GM12878 (cell line): Measurements from ENCODE around the gene STON2. TPM values are rescaled to one million over a fixed set of nuclear protein-coding genes. Genes with fewer than 3 reads are reported as not detected.

Experiments
- ATAC-seq: fragments of 200-7000 bp; cut with Tn5 transposase; 3 replicates; pipeline ENCODE4 v1.9.1; 2020; ENCODE audit warnings: mild to moderate bottlenecking, moderate library complexity
- BruUV-seq: library from RNA; stranded (reverse); fragments of 400-500 nt; replicated peaks from 2 replicates; lab custom pipeline; 2021; lab: Mats Ljungman, UMichigan
- CTCF ChIA-PET: fragments of 300-600 bp; sonication (Branson Sonifier 250); formaldehyde crosslinking; extraction: SDS; loops from one replicate; lab custom pipeline; 2021; ENCODE audit warnings: inconsistent platforms; lab: Yijun Ruan, JAX
- POLR2A ChIA-PET: fragments of 350-600 bp; formaldehyde crosslinking; extraction: SDS; loops from one replicate; lab custom pipeline; 2021; ENCODE audit warnings: inconsistent platforms; lab: Charles Lee
- RAD21 ChIA-PET: fragments of 300-600 bp; sonication (Branson Sonifier 250); formaldehyde crosslinking; loops from one replicate; lab custom pipeline; 2023; ENCODE audit warnings: antibody characterized with exemption; ENCODE audit not compliant: unreplicated experiment; lab: Charles Lee
- SMC1A ChIA-PET: fragments of 300-600 bp; sonication (Branson Sonifier 250); formaldehyde crosslinking; loops from one replicate; lab custom pipeline; 2023; ENCODE audit not compliant: unreplicated experiment, uncharacterized antibody; lab: Charles Lee
- DNase-seq: peaks from one replicate; pipeline ENCODE4 v3.0.0-alpha.2; 2011; ENCODE audit warnings: low read depth, low spot score
- FAIRE-seq: peaks from 3 replicates; lab custom pipeline; 2011; peaks lifted over from hg19 to GRCh38; lab: Jason Lieb, UNC
- H2AFZ ChIP-seq: 2 replicates; pipeline ENCODE4 v1.6.0; 2011; ENCODE audit warnings: low read depth, low read length, control low read depth; ENCODE audit not compliant: control insufficient read depth
- H3K27ac ChIP-seq: 2 replicates; pipeline ENCODE4 v1.5.1; 2011; ENCODE audit warnings: control low read depth; ENCODE audit not compliant: control insufficient read depth, insufficient read depth
- H3K27me3 ChIP-seq, 2 experiments: replicated peaks in 1 of 2; 2 replicates each; pipeline versions ENCODE4 v1.6.0 to v1.6.1; 2011; ENCODE audit warnings: low read length in 1 of 2; ENCODE audit not compliant: control insufficient read depth in 2 of 2, insufficient read depth in 2 of 2
- H3K36me3 ChIP-seq, 2 experiments: 2 replicates each; pipeline ENCODE4 v1.5.1; 2011; ENCODE audit warnings: low read length in 1 of 2; ENCODE audit not compliant: control insufficient read depth in 2 of 2, insufficient read depth in 2 of 2
- H3K4me1 ChIP-seq: 2 replicates; pipeline ENCODE4 v1.6.1; 2011; ENCODE audit warnings: mild to moderate bottlenecking, low read length, moderate library complexity, mixed read lengths; ENCODE audit not compliant: control insufficient read depth, insufficient read depth
- H3K4me2 ChIP-seq: 2 replicates; pipeline ENCODE4 v1.6.0; 2011; ENCODE audit warnings: control low read depth; ENCODE audit not compliant: control insufficient read depth, insufficient read depth
- H3K4me3 ChIP-seq: fragments of 200-600 bp; sonication (generic); 2 replicates; pipeline ENCODE4 v1.5.1; 2016
- H3K79me2 ChIP-seq: 2 replicates; pipeline ENCODE4 v1.6.0; 2011; ENCODE audit warnings: low read length; ENCODE audit not compliant: control insufficient read depth, insufficient read depth
- H3K9ac ChIP-seq: 2 replicates; pipeline ENCODE4 v1.8.0; 2011; ENCODE audit warnings: low read length, control low read depth, mixed read lengths; ENCODE audit not compliant: control insufficient read depth, insufficient read depth
- H3K9me3 ChIP-seq: replicated peaks from 3 replicates; pipeline ENCODE4 v1.5.1; 2011; ENCODE audit warnings: mild to moderate bottlenecking, low read length; ENCODE audit not compliant: control insufficient read depth, insufficient read depth
- H4K20me1 ChIP-seq: 2 replicates; pipeline ENCODE4 v1.6.0; 2011; ENCODE audit not compliant: control insufficient read depth, insufficient read depth
- ATF2 ChIP-seq: IDR thresholded peaks from 2 replicates; pipeline ENCODE4 v1.6.1; 2012; ENCODE audit warnings: low read length, inconsistent platforms
- IRF5 ChIP-seq: fragments of 450-650 bp; IDR thresholded peaks from 2 replicates; pipeline ENCODE4 v1.6.1; 2017; ENCODE audit warnings: borderline replicate concordance
- JUNB ChIP-seq: IDR thresholded peaks from 2 replicates; pipeline ENCODE4 v1.6.1; 2016; ENCODE audit warnings: antibody characterized with exemption, mild to moderate bottlenecking
- MEF2B ChIP-seq: fragments of 450-650 bp; IDR thresholded peaks from 2 replicates; pipeline ENCODE4 v1.6.1; 2018; ENCODE audit warnings: mild to moderate bottlenecking, moderate library complexity; ENCODE audit not compliant: partially characterized antibody, poor library complexity, severe bottlenecking
- MYC ChIP-seq: IDR thresholded peaks from 2 replicates; pipeline ENCODE4 v1.6.1; 2011; ENCODE audit warnings: mild to moderate bottlenecking, low read length, moderate library complexity, inconsistent platforms; ENCODE audit not compliant: insufficient read depth, insufficient replicate concordance, insufficient read length, severe bottlenecking
- POLR2A ChIP-seq: IDR thresholded peaks from 2 replicates; pipeline ENCODE4 v1.6.1; 2011; ENCODE audit warnings: low read depth, mild to moderate bottlenecking, low read length
- POLR2AphosphoS5 ChIP-seq: IDR thresholded peaks from 2 replicates; pipeline ENCODE4 v1.6.1; 2011; ENCODE audit warnings: mild to moderate bottlenecking, low read length, inconsistent platforms
- SREBF2 ChIP-seq: IDR thresholded peaks from 2 replicates; pipeline ENCODE4 v1.6.1; 2012; ENCODE audit warnings: mild to moderate bottlenecking, low read length
- TARDBP ChIP-seq: IDR thresholded peaks from 2 replicates; pipeline ENCODE4 v1.6.1; 2016; ENCODE audit warnings: borderline replicate concordance
- ZNF207 ChIP-seq: fragments of 450-650 bp; IDR thresholded peaks from 2 replicates; pipeline ENCODE4 v1.6.1; 2014; ENCODE audit warnings: antibody characterized with exemption, mild to moderate bottlenecking, borderline replicate concordance
- WGBS: methylation state at CpG from one replicate; pipeline ENCODE4 v1.1.6; 2016; ENCODE audit warnings: low lambda C conversion rate; ENCODE audit not compliant: insufficient replicate concordance, insufficient coverage; ENCODE audit errors: missing lambda C conversion rate; 5-methylcytosine and 5-hydroxymethylcytosine counted together
- in situ Hi-C: fragments of 300-500 bp; cut with MboI; formaldehyde crosslinking; loops from 9 replicates; pipeline ENCODE4 v1.14.3; 2018; ENCODE audit warnings: mixed read lengths
- intact Hi-C: fragments of 100-400 bp; cut with micrococcal nuclease; formaldehyde crosslinking; loops from one replicate; pipeline ENCODE4 v1.14.2; 2022; ENCODE audit not compliant: unreplicated experiment
- polyA plus RNA-seq, 11 experiments: library from polyadenylated mRNA; depleted of rRNA in 4 of 11; unstranded in 6 of 11; stranded (reverse) in 5 of 11; fragments of >200 nt; fragmentation: Nextera tagmentation in 4 of 11; fragmentation: Illumina TruSeq in 1 of 11; extraction: Ambion mirVana in 4 of 11; extraction: Trizol in 1 of 11; gene quantifications; 1 replicate in 1 of 11; 2 replicates in 10 of 11; pipeline versions ENCODE4 v1.2.1 to v1.2.3, GENCODE V29; 2011 to 2016; ENCODE audit warnings: inconsistent platforms in 2 of 11, missing spikeins in 2 of 11, low read depth in 1 of 11
- total RNA-seq, 4 experiments: library from RNA; depleted of rRNA in 3 of 4; stranded (reverse); fragments of >200 nt in 3 of 4; fragmentation: Illumina TruSeq in 1 of 4; extraction: Trizol in 1 of 4; gene quantifications; 2 replicates each; pipeline versions ENCODE4 v1.2.1 to v1.2.3, GENCODE V29; 2013 to 2021

The STON2 gene
- total and polyA plus RNA-seq, 10 of the 15 experiments (the other 5 are each of a cell fraction or from before 2014, with no cell fraction given), result 0.03 to 0.13 (median 0.03) TPM; not detected in 7

DNA sequence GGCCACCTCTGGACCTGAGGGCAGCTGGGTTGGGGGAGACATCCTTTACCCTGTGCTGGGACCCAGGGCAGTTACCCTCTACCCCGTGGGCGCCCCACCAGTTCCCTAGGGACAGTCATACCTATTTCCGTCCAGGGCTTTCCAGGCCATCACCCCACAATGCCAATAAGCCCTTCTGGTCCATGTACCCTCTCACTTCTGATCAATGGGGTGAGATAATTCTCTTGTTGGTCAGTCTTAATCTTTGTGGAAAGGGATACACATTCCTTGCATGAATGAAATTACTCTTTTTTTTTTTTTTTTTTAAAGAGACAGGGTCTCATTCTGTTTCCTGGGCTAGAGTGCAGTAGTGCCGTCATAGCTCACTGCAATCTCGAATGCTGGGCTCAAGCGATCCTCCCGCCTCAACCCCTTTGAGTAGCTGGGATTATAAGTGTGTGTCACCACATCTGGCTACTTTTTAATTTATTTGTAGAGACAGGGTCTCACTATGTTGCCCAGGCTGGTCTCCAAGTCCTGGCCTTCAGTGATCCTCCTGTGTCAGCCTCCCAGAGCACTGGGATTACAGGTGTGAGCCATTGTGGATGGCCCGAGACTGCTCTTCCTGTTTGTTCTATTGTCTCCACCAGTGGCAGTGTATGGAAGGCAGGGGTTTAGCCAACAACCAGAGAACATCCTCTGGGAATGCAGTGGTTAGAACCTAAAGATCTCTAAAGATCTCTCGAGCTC is 46.3 kb upstream of the STON2 start:
- no TSS peak for BruUV-seq
- ChIA-PET POLR2A (no interaction called here), RAD21 (no interaction called here), SMC1A (no interaction called here), CTCF (interaction anchor here (1.0 to 1.1 kb wide), 2 partner anchors 18 to 177 kb away, joined by 3 to 4 read pairs; no protein-coding TSS in a partner anchor)
- no peak for DNase-seq
- 49% methylated on average over 9 of the region's 9 CpGs for WGBS
- no peaks in the 10 kb centered on the region; a peak in 3 of 4 replicates for H3K27me3 ChIP-seq
- TF ChIP-seq IRF5 (no peak), ATF2 (no peak), TARDBP (no peak), SREBF2 (no peak), JUNB (no peak), MEF2B (no peak), POLR2A (no peak), MYC (no peak), ZNF207 (no peak), POLR2AphosphoS5 (no peak)
- no peak overlapping the region for H3K27ac ChIP-seq
- in situ Hi-C loops, result no loop called here
- no peaks in the 10 kb centered on the region for H3K79me2 ChIP-seq
- FAIRE-seq, result no peak
- no peaks in the 10 kb centered on the region for H3K9me3 ChIP-seq
- no peaks in the 10 kb centered on the region for H3K36me3 ChIP-seq
- H3K4me3 ChIP-seq, result no peak overlapping the region
- no peaks in the 10 kb centered on the region for H4K20me1 ChIP-seq
- no peak for ATAC-seq
- no peak overlapping the region for H2AFZ ChIP-seq
- no peaks in the 10 kb centered on the region for H3K4me1 ChIP-seq
- intact Hi-C loops, result no loop called here
- H3K9ac ChIP-seq, result no peak overlapping the region
- H3K4me2 ChIP-seq, result no peak overlapping the region
